Stimulated activated CD4-positive, alpha-beta T cell treated with anti-CD3 and anti-CD28 coated beads, Interleukin-1b, Interleukin-23, amount 100 ng/mL, for 24 hours (primary cell): ENCODE measurements around the gene SLC35F1.

ENCODE experiments used
- DNase-seq, 4 experiments: peaks; one replicate each; pipeline ENCODE4 v3.0.0-alpha.2; 2020; ENCODE audit warnings: low read depth in 4 of 4, low spot score in 1 of 4

Gene SLC35F1

GRCh38 chr6:118350881-118351430 lies 443.9 kb downstream of the SLC35F1 start:
- DNase-seq, result no peak

DNA sequence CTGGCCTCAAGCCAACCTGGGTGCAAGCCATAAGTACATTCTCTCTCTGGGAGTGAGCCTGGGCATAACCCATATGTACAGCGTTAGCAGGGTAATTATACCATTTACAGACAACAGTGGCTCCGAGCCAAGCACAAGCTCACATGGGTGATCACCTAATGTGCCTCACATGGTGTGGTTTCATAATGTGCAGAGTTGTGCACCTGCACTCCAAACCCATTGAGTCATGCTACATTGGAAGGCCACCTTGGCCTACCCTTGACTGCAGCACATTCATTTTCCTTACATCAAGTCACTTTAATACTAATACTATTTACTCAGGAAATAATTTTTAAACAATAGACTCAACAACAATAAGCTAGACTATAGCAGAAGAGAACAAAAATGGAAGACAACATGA lies 446.5 kb downstream of the SLC35F1 start:
- no peak for DNase-seq

DNA sequence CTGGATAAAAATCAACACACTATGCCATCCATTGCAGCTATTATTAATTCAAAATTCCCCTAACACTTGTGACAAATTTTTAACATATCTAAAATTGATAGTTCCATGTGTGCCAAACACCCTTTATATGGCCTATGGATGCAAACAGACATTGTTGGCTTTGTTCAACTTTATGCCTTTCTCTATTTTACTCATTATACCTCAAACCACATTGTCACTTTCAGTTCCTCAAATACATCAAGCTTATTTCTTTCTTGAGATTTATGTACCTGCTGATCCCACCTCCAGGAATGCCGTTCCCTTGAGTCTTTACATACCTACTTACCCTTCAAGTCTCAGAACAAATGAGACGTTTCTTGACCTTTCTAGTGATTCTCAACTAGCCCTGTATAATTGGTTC lies 447.6 kb downstream of the SLC35F1 start:
- no peak for DNase-seq

DNA sequence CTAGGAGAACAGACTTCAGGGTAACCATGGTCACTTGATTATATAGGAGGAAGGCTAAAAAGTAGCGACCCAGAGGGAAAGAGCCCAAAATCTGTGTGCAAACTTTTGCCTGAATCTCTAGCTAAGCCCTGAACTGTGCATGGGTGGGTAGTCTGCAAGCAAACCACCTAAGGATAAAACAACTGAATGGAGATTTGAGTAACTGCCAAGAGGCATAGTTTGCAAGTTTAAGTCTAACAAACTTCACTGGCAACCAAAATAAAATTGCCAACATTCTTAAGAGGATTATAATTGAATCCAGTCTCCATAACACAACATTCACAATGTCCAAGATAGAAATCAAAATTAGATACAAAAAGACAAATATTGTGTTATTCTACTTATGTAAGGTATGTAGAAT lies 449.0 kb downstream of the SLC35F1 start:
- no peak for DNase-seq

DNA sequence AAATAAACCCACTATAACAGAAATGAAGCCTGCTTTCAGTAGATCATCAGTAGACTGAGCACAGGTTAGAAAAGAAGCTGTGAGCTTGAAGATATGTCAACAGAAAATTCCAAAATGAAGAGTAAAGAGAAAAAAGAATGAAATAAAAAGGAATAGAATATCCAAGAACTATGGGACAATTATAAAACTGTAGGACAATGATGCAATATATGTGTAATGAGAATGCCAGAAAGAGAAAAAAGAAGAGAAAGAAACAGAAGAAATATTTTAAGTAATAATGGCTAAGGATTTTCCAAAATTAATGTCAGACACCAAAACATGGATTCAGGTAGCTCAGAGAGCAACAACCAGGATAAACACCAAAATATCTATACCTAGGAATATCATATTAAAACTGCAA lies 449.6 kb downstream of the SLC35F1 start:
- DNase-seq, result no peak
